ENCODE measurements around the gene STAT4.

STAT4 gene

GRCh38 chr2:190987938-190988337, 162.9 kb downstream of the STAT4 start:
- no peak for TF ChIP-seq Cebpa-rat (IDR thresholded peaks at IDR 0.05)
- peaks cover 0 to 9% (median 3%) of the 10 kb centered on the region in 10 experiments; a peak in 5 of 20 replicates for H3K4me1 ChIP-seq
- no peak overlapping the region for H3K9ac ChIP-seq
- peaks cover 97 to 100% (median 99%) of the 10 kb centered on the region in 11 experiments for H3K36me3 ChIP-seq
- H3K9me3 ChIP-seq (replicated peaks in 1 of 11), result peaks cover 0 to 21% (median 8%) of the 10 kb centered on the region in 11 experiments; a peak in 20 of 22 replicates
- H3K27ac ChIP-seq, result no peak overlapping the region
- no peak overlapping the region for H3K4me3 ChIP-seq
- H4K20me1 ChIP-seq, result peaks cover 0 to 16% (median 0%) of the 10 kb centered on the region in 11 experiments; a peak in 2 of 22 replicates
- no peak overlapping the region for H3K4me2 ChIP-seq
- no peaks in the 10 kb centered on the region for H3K27me3 ChIP-seq

GRCh38 chr2:190987116-190987515, 163.7 kb downstream of the STAT4 start:
- Histone ChIP-seq H3K9me3 (replicated peaks in 1 of 11) (peaks cover 0 to 25% (median 13%) of the 10 kb centered on the region in 11 experiments; a peak in 20 of 22 replicates), H3K4me1 (peaks cover 0 to 14% (median 4%) of the 10 kb centered on the region in 10 experiments; a peak in 10 of 20 replicates), H4K20me1 (peaks cover 0 to 16% (median 0%) of the 10 kb centered on the region in 11 experiments; a peak in 2 of 22 replicates), H3K9ac (no peak overlapping the region), H3K27me3 (no peaks in the 10 kb centered on the region), H3K27ac (no peak overlapping the region), H3K4me2 (no peak overlapping the region), H3K4me3 (no peak overlapping the region), H3K36me3 (peaks cover 97 to 100% (median 100%) of the 10 kb centered on the region in 11 experiments)
- TF ChIP-seq Cebpa-rat (IDR thresholded peaks at IDR 0.05), result no peak

GRCh38 chr2:190986221-190986953, 164.4 kb downstream of the STAT4 start:
- no peak for TF ChIP-seq Cebpa-rat (IDR thresholded peaks at IDR 0.05)
- H3K4me2 ChIP-seq, result 0 out of 22 replicates have a peak overlapping the region, but pooled peaks of 2 of the 11 experiments have one; percentile 8 to 10
- peaks cover 0 to 16% (median 0%) of the 10 kb centered on the region in 11 experiments; a peak in 3 of 22 replicates for H4K20me1 ChIP-seq
- H3K9me3 ChIP-seq (replicated peaks in 1 of 11), result peaks cover 0 to 25% (median 13%) of the 10 kb centered on the region in 11 experiments; a peak in 20 of 22 replicates
- H3K4me3 ChIP-seq, result no peak overlapping the region
- peaks cover 93 to 100% (median 100%) of the 10 kb centered on the region in 11 experiments for H3K36me3 ChIP-seq
- no peak overlapping the region for H3K9ac ChIP-seq
- peaks cover 4 to 21% (median 11%) of the 10 kb centered on the region in 10 experiments for H3K4me1 ChIP-seq
- 0 out of 22 replicates have a peak overlapping the region, but pooled peaks of 1 of the 11 experiments have one; percentile 7 for H3K27ac ChIP-seq
- no peaks in the 10 kb centered on the region for H3K27me3 ChIP-seq

- Histone ChIP-seq H3K4me3 (no peak overlapping the region), H3K4me2 (no peak overlapping the region), H3K36me3 (peaks cover 75 to 100% (median 88%) of the 10 kb centered on the region in 11 experiments), H3K27me3 (no peaks in the 10 kb centered on the region), H3K4me1 (peaks cover 22 to 39% (median 29%) of the 10 kb centered on the region in 10 experiments), H3K27ac (no peak overlapping the region), H3K9ac (no peak overlapping the region), H3K9me3 (replicated peaks in 1 of 11) (peaks cover 0 to 25% (median 13%) of the 10 kb centered on the region in 11 experiments; a peak in 20 of 22 replicates), H4K20me1 (peaks cover 0 to 16% (median 0%) of the 10 kb centered on the region in 11 experiments; a peak in 2 of 22 replicates)
- TF ChIP-seq Cebpa-rat (IDR thresholded peaks at IDR 0.05), result no peak
Measured at GRCh38 chr2:190984595-190984994, 166.2 kb downstream of the STAT4 start.

GRCh38 chr2:190982262-190983034, 168.3 kb downstream of the STAT4 start:
- H3K36me3 ChIP-seq, result peaks cover 75 to 100% (median 88%) of the 10 kb centered on the region in 11 experiments

GRCh38 chr2:190981733-190982132, 169.1 kb downstream of the STAT4 start:
- peak overlapping the region in 4 of 11 experiments; percentile 73 to 81 (median 78); a peak in 4 of 22 replicates for H3K9ac ChIP-seq
- peak overlapping the region in 10 of 11 experiments; percentile 62 to 93 (median 84); a peak in 15 of 22 replicates for H3K4me2 ChIP-seq
- no peak overlapping the region for H3K4me3 ChIP-seq
- H3K27me3 ChIP-seq, result no peaks in the 10 kb centered on the region
- H3K4me1 ChIP-seq, result peaks cover 27 to 60% (median 45%) of the 10 kb centered on the region in 10 experiments
- peak overlapping the region in 7 of 11 experiments; percentile 81 to 91 (median 86); a peak in 13 of 22 replicates for H3K27ac ChIP-seq
- peaks cover 0 to 25% (median 13%) of the 10 kb centered on the region in 11 experiments; a peak in 20 of 22 replicates for H3K9me3 ChIP-seq (replicated peaks in 1 of 11)
- no peak for TF ChIP-seq Cebpa-rat (IDR thresholded peaks at IDR 0.05)
- peaks cover 0 to 16% (median 0%) of the 10 kb centered on the region in 11 experiments; a peak in 2 of 22 replicates for H4K20me1 ChIP-seq
- H3K36me3 ChIP-seq, result peaks cover 75 to 100% (median 90%) of the 10 kb centered on the region in 11 experiments

More at GRCh38 chr2:190982262-190983034, 168.3 kb downstream of the STAT4 start:
- Histone ChIP-seq H3K4me1 (peaks cover 27 to 61% (median 45%) of the 10 kb centered on the region in 10 experiments), H3K9me3 (replicated peaks in 1 of 11) (peaks cover 0 to 25% (median 13%) of the 10 kb centered on the region in 11 experiments; a peak in 20 of 22 replicates), H3K4me3 (no peak overlapping the region), H3K9ac (no peak overlapping the region), H4K20me1 (peaks cover 0 to 16% (median 0%) of the 10 kb centered on the region in 11 experiments; a peak in 2 of 22 replicates), H3K27ac (peak overlapping the region in 3 of 11 experiments; percentile 10 to 86 (median 20); a peak in 1 of 22 replicates), H3K4me2 (peak overlapping the region in 2 of 11 experiments; percentile 87 to 93; a peak in 3 of 22 replicates), H3K27me3 (no peaks in the 10 kb centered on the region)
- TF ChIP-seq Cebpa-rat (IDR thresholded peaks at IDR 0.05), result no peak

- peaks cover 0 to 25% (median 13%) of the 10 kb centered on the region in 11 experiments; a peak in 20 of 22 replicates for H3K9me3 ChIP-seq (replicated peaks in 1 of 11)
- peaks cover 0 to 15% (median 0%) of the 10 kb centered on the region in 11 experiments; a peak in 2 of 22 replicates for H4K20me1 ChIP-seq
- peaks cover 75 to 100% (median 90%) of the 10 kb centered on the region in 11 experiments for H3K36me3 ChIP-seq
- H3K4me1 ChIP-seq, result peaks cover 27 to 56% (median 43%) of the 10 kb centered on the region in 10 experiments
- no peak for TF ChIP-seq Cebpa-rat (IDR thresholded peaks at IDR 0.05)
- peak overlapping the region in 10 of 11 experiments; percentile 62 to 93 (median 84); a peak in 20 of 22 replicates for H3K4me2 ChIP-seq
- no peaks in the 10 kb centered on the region for H3K27me3 ChIP-seq
- H3K4me3 ChIP-seq, result no peak overlapping the region
- H3K9ac ChIP-seq, result peak overlapping the region in 7 of 11 experiments; percentile 73 to 81 (median 79); a peak in 9 of 22 replicates
- H3K27ac ChIP-seq, result peak overlapping the region in 8 of 11 experiments; percentile 73 to 91 (median 85); a peak in 15 of 22 replicates
Measured at GRCh38 chr2:190981333-190981732, 169.5 kb downstream of the STAT4 start.
